Muscle layer of duodenum (tissue), 2 donors: ENCODE data around the gene HNRNPF.
"Not testable (repeated sequence)": the region's sequence is repeated elsewhere in the genome, so short reads cannot be mapped to it uniquely, and the experiment has no call there.

Source experiments
- H3K27ac ChIP-seq: one replicate; pipeline ENCODE4 v1.7.0; 2013; ENCODE audit warnings: mild to moderate bottlenecking, low read length
- H3K27me3 ChIP-seq: one replicate; pipeline ENCODE4 v1.7.0; 2013; ENCODE audit warnings: low read depth, mild to moderate bottlenecking, control low read depth, low read length
- H3K36me3 ChIP-seq, 2 donors: one replicate each; pipeline ENCODE4 v1.7.0; 2013; ENCODE audit warnings: low read length in 2 of 2, control low read depth in 1 of 2, mild to moderate bottlenecking in 1 of 2; ENCODE audit not compliant: insufficient read depth in 2 of 2, control insufficient read depth in 1 of 2
- H3K4me1 ChIP-seq, 2 donors: one replicate each; pipeline ENCODE4 v1.7.0; 2013; ENCODE audit warnings: low read length in 2 of 2, mild to moderate bottlenecking in 2 of 2, control low read depth in 1 of 2, moderate library complexity in 1 of 2; ENCODE audit not compliant: insufficient read depth in 2 of 2, control insufficient read depth in 1 of 2
- H3K4me3 ChIP-seq, 2 donors: one replicate each; pipeline ENCODE4 v1.7.0; 2013; ENCODE audit warnings: low read length in 2 of 2, low read depth in 1 of 2, mild to moderate bottlenecking in 1 of 2
- H3K9me3 ChIP-seq, 2 donors: one replicate each; pipeline ENCODE4 v1.7.0; 2013; ENCODE audit warnings: low read length in 2 of 2, control low read depth in 1 of 2, mild to moderate bottlenecking in 1 of 2; ENCODE audit not compliant: control insufficient read depth in 1 of 2
- donor health status: healthy.

The HNRNPF gene, protein sequence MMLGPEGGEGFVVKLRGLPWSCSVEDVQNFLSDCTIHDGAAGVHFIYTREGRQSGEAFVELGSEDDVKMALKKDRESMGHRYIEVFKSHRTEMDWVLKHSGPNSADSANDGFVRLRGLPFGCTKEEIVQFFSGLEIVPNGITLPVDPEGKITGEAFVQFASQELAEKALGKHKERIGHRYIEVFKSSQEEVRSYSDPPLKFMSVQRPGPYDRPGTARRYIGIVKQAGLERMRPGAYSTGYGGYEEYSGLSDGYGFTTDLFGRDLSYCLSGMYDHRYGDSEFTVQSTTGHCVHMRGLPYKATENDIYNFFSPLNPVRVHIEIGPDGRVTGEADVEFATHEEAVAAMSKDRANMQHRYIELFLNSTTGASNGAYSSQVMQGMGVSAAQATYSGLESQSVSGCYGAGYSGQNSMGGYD

DNA sequence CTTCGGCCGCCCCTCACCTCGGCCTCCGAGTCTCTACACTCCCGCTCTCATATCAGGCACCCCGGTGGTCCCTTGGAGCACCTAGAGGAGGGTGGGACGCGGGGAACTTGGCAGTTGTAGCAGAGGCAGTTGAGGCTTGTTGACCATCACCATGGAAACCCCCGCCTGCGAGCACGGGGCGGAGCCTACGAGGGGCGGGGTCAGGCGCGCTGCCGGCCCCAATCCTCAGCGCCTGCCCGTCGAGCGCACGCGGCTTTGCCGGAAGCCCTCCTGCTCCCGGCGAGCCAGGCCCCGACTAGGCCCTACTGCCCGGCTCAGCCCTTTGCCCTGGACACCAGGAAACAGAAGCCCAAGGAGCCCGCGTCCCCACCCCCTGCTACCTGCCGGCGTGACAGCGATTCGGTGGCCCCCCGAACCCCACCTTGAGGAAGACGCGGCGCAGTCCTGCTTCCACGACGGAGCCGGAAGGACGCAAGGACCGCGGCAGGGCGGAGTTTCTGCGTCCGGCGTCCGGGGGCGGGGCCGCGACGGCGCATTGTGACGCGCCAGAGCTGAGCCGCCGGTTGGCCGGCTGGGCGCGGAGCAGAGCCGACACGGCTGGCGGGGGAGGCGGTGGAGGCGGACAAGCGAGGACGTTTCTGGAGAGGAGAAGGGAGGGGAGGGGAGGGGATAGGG lies at the start of gene HNRNPF:
Gene HNRNPF (minus strand): TSS at position 477 of the 675 bp plus-strand sequence. CDS start 21,302 bp downstream, outside the sequence.
- Histone ChIP-seq H3K36me3 (peaks cover 0 to 5% of the 10 kb centered on the region in 2 donors), H3K27ac (peak within 1 kb of the TSS; percentile 97), H3K27me3 (no peaks in the 10 kb centered on the region), H3K9me3 (no peaks in the 10 kb centered on the region), H3K4me1 (peaks cover 6 to 24% of the 10 kb centered on the region in 2 donors), H3K4me3 (peak within 1 kb of the TSS; percentile 82 to 86)

DNA sequence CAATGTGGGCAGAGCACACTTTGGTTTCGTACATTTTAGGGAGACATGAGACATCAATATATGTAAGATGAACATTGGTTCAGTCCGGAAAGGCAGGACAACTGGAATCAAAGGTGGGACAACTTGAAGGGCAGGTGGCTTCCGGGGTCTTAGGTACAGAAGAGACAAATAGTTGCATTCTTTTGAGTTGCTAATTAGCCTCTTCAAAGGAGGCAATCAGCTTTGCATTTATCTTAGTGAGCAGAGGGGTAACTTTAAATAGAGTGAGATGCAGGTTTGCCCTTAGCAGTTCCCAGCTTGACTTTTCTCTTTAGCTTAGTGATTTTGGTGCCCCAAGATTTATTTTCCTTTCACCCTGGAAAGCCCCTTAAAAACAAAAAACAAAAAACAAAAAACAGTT lies 49.2 kb upstream of the HNRNPF start:
- Histone ChIP-seq H3K27ac (no peak overlapping the region), H3K27me3 (no peaks in the 10 kb centered on the region), H3K9me3 (no peaks in the 10 kb centered on the region), H3K36me3 (no peaks in the 10 kb centered on the region), H3K4me1 (peaks cover 5 to 11% of the 10 kb centered on the region in 2 donors), H3K4me3 (no peak overlapping the region)

DNA sequence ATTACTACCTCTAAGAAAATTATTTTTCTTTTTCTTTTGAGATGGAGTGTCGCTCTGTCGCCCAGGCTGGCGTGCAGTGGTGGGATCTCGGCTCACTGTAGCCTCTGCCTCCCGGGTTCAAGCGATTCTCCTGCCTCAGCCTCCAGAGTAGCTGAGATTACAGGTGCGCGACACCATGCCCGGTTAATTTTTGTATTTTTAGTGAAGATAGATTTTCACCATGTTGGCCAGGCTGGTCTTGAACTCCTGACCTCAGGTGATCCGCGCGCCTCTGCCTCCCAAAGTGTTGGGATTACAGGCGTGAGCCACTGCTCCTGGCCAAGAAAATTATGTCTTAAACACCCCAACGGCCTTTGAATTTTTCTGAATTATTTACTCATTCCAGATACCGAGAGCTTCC lies 47.6 kb upstream of the HNRNPF start:
- H3K9me3 ChIP-seq, H3K27me3 ChIP-seq, H3K36me3 ChIP-seq: not testable (repeated sequence)
- H3K4me3 ChIP-seq, result peak overlapping the region in 1 of 2 donors; percentile 62
- H3K27ac ChIP-seq, result peak overlapping the region; percentile 91
- H3K4me1 ChIP-seq, result peaks cover 5 to 11% of the 10 kb centered on the region in 2 donors

DNA sequence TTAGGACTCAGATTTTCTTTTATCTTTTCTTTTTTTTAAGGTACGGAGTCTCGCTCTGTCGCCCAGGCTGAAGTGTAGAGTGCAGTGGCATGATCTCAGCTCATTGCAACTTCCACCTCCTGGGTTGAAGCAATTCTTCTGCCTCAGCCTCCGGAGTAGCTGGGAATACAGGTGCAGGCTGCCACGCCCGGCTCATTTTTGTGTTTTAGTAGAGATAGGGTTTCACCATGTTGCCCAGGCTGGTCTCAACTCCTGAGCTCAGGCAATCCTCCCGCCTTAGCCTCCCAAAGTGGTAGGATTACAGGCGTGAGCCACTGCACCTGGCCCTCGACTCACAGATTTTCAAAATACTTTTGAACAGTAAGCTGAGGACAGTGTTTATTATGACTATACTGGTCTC lies 45.0 kb upstream of the HNRNPF start:
- Histone ChIP-seq H3K27ac (peak overlapping the region; percentile 68), H3K4me1 (peaks cover 5 to 11% of the 10 kb centered on the region in 2 donors)
- not testable (repeated sequence) for H3K4me3 ChIP-seq, H3K27me3 ChIP-seq, H3K36me3 ChIP-seq, H3K9me3 ChIP-seq

DNA sequence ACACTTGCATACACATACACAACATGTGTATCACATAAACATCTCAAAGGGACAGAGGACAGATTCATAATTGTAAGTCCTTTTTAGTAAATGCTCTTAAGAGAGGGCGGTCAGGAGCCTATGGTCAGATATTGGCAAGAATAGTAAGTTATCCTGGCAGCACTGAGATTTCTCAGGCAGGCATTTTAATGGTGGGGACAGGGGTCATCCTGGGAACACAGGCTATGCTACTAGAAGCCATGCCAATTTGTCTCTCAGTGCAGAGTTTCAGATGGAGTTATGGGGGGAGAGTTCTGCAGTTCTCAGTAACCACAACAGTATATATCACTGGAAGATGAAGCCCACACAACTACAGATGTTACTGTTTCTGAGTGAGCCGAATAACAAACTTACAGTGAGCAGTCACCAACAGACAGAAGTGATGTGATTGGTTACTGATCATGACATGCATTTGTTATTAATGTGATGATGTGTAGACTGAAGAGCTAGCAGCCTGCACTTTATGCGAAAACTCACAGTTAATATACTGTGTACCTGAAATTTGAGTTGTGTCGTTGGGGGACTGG lies 44.4 kb upstream of the HNRNPF start:
- no peaks in the 10 kb centered on the region for H3K36me3 ChIP-seq
- peaks cover 5 to 11% of the 10 kb centered on the region in 2 donors for H3K4me1 ChIP-seq
- H3K27me3 ChIP-seq, result no peaks in the 10 kb centered on the region
- no peaks in the 10 kb centered on the region for H3K9me3 ChIP-seq
- no peak overlapping the region for H3K4me3 ChIP-seq
- peak overlapping the region; percentile 49 for H3K27ac ChIP-seq

DNA sequence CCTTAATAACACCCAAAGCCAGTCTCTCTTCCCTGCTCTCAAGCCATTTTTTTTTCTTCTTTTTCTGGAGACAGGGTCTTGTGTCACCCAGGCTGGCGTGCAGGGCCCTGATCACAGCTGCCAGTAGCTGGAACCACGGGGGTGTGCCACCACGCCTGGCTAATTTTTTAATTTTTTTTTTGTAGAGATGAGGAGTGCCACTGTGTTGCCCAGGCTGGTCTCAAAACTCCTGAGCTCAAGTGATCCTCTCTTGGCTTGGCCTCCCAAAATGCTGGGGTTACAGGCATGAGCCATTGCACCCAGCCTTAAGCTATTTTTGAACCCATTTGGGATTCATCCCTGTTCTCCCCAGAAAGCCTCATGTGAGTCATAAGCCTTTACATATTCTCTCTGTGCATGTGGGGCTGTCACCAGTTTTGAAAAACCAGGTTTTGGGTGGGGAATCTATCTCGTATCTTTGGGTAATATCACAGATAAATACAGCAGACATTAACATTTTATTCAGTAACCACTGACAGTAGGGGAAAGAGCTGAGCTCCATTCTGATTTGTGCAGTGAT lies 43.4 kb upstream of the HNRNPF start:
- Histone ChIP-seq H3K4me3 (no peak overlapping the region), H3K27ac (no peak overlapping the region), H3K27me3 (no peaks in the 10 kb centered on the region), H3K9me3 (no peaks in the 10 kb centered on the region), H3K4me1 (peaks cover 5 to 11% of the 10 kb centered on the region in 2 donors), H3K36me3 (no peaks in the 10 kb centered on the region)

DNA sequence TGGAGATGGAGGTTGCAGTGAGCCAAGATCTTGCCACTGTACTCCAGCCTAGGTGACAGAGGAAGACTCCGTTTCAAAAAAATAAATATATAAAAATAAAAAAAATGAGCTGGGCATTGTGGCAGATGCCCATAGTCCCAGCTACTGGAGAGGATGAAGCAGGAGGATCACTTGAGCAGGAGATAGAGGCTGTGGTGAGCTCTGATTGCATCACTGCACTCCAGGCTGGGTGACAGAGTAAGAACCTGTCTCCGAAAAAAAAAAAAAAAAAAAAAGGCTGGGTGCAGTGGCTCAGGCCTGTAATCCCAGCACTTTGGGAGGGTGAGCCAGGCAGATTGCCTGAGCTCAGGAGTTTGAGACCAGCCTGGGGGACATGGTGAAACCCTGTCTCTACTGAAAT lies 39.8 kb upstream of the HNRNPF start:
- no peaks in the 10 kb centered on the region for H3K9me3 ChIP-seq
- H3K36me3 ChIP-seq, result no peaks in the 10 kb centered on the region
- no peaks in the 10 kb centered on the region for H3K4me1 ChIP-seq
- no peaks in the 10 kb centered on the region for H3K27me3 ChIP-seq
- no peak overlapping the region for H3K4me3 ChIP-seq
- H3K27ac ChIP-seq, result no peak overlapping the region

DNA sequence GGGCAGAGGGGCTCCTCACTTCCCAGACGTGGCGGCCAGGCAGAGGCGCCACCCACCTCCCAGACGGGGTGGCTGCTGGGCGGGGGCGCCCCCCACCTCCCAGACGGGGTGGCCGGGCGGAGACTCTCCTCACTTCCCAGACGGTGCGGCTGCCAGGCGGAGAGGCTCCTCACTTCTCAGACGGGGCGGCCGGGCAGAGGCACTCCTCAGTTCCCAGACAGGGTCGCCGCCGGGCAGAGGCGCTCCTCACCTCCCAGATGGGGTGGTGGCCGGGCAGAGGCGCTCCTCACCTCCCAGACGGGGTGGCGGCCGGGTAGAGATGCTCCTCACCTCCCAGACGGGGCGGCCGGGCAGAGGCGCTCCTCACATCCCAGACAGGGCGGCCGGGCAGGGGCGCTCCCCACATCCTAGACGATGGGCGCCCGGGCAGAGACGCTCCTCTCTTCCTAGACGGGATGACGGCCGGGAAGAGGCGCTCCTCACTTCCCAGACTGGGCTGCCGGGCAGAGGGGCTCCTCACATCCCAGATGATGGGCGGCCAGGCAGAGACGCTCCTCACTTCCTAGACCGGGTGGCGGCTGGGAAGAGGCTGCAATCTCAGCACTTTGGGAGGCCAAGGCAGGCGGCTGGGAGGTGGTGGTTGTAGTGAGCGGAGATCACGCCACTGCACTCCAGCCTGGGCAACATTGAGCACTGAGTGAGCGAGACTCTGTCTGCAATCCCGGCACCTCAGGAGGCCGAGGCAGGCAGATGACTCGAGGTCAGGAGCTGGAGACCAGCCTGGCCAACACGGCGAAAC lies 37.4 kb upstream of the HNRNPF start:
- H3K4me3 ChIP-seq, H3K27me3 ChIP-seq, H3K27ac ChIP-seq, H3K4me1 ChIP-seq, H3K9me3 ChIP-seq, H3K36me3 ChIP-seq: not testable (repeated sequence)

DNA sequence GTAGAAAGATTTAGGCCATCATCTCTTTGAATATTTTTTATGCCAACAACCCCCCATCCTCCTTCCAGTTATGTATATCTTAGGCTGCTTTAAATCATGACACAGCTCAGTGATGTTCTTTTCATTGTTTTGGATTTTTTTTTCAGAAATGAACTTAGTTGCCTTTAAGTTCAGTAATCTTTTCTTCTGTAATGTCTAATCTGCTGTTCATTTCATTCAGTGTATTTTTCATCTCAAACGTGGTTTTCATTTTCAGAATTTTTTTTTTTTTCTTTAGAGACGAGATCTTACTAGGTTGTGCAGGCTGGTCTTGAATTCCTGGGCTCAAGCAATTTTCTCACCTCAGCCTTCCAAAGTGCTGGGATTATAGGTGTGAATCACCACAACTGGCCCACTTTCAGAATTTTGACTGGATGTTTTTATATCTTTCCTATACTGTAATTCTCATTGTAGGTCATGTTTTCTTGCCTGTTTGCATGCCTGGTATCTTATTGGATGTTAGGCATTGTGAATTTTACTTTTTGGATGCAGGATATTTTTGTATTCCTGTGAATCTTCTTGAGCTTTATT lies 36.0 kb upstream of the HNRNPF start:
- Histone ChIP-seq H3K4me3 (no peak overlapping the region), H3K27ac (no peak overlapping the region), H3K36me3 (no peaks in the 10 kb centered on the region)

DNA sequence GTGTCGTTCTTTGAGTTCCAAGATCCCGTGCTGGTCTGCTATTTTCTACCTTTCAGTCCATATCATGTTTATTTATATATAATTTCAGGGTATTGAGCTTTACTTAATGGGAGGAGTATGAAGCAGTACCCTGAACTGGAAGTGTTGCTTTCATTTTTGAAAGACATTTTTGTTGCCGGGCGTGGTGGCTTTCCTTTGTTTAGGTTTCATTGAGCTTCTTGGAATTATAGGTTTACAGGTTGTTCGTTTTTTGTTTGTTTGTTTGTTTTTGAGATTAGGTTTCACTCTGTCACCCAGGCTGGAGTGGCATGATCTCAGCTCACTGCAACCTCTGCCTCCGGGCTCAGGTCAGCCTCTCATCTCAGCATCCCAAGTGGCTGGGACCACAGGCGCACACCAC lies 35.3 kb upstream of the HNRNPF start:
- Histone ChIP-seq H3K4me1 (no peaks in the 10 kb centered on the region), H3K27ac (no peak overlapping the region), H3K27me3 (no peaks in the 10 kb centered on the region), H3K4me3 (no peak overlapping the region), H3K36me3 (no peaks in the 10 kb centered on the region), H3K9me3 (no peaks in the 10 kb centered on the region)

More for the DNA sequence above, 36.0 kb upstream of the HNRNPF start:
- H3K27me3 ChIP-seq, result no peaks in the 10 kb centered on the region
- H3K4me1 ChIP-seq, result no peaks in the 10 kb centered on the region
- no peaks in the 10 kb centered on the region for H3K9me3 ChIP-seq
